ENCODE data around the gene SNCA.

SNCA gene

DNA sequence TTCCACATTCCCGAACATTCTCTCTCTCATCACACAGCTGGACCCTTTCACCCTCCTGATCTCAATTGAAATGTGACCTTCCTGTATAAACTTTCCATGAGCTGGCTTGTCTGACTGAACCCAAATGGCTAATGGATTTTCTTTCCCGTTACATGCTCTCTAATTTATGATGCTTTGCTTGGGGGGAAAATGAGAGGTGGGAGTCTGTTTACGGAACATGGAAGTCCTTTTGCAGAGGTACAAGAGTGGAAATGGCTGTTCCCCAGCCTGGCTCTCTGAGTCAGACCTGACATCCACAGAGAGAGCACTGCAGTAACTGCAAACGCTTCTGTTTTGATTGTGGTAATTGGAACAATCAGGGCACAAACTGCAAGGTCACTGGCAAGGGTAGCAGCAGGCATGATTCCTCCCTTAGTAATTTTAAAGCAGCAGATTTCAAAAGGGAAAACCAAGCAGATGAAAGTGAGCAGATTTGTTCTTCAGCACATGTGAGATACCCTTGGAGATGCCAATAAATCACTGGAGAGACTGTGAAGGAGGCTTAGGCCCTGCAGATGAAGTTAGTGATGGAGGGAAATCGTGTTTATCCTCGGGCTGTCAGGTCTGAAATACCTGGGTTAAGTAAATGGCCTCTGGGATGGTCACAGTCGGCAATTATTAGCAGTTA lies 83.9 kb downstream of the SNCA start:
- DNase-seq = no peak

- DNase-seq = no peak
These were observed 85.5 kb downstream of the SNCA start for GRCh38 chr4:89751416-89751815.

- no peak for DNase-seq
These were observed 90.6 kb downstream of the SNCA start for GRCh38 chr4:89746377-89746776.

- DNase-seq = no peak
These were observed 91.3 kb downstream of the SNCA start for GRCh38 chr4:89745708-89746107.

GRCh38 chr4:89744914-89745313 lies 92.0 kb downstream of the SNCA start:
- DNase-seq = no peak

DNA sequence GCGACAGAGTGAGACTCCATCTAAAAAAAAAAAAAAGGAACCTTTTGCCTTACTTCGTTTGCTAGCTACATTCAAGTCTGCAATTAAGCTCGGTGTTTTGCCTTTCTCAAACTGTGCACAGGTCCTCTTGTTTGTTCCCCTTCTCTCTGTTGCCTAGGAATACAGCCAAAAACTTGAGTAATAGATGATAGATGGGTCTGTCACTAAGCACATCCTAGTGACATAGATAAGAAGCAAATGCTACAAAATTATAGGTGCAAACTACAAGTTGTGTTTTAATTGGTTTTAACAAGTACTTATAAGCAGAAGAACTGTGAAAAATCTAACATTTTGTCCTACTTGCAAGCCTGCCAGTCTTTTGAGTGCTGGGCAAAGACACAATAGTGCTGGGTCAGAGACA lies 95.2 kb downstream of the SNCA start:
- no peak for DNase-seq

DNA sequence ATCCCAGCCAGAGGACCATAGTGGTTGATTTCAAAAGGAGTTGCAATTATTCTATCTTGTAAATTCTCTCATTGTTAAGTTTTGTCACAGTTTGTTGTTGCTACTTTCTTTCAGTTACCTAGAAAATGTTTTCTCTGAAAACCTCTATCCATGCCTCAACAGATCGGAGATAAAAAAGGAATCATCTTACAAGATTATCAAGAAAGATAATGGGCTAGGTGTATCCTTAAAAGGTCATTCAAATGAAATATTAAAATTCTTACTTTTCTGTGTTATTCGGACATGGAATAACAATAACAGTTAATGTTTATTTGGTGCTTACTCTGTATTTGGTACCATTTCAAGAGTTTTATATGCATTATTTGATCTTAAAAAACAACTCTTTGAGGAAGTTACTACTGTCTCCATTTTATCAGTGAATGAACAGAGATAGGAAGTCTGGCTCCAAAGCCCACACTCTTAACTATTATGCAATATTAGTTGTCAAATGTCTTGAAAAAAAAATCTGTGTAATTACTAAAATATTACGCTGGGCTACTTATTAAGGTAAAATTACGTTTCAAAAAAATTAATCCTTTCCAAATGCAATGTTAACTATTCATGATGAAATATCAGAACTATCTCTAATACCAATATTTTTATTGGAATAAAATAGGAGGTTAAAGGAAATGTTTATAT lies 97.5 kb downstream of the SNCA start:
- DNase-seq = no peak

DNA sequence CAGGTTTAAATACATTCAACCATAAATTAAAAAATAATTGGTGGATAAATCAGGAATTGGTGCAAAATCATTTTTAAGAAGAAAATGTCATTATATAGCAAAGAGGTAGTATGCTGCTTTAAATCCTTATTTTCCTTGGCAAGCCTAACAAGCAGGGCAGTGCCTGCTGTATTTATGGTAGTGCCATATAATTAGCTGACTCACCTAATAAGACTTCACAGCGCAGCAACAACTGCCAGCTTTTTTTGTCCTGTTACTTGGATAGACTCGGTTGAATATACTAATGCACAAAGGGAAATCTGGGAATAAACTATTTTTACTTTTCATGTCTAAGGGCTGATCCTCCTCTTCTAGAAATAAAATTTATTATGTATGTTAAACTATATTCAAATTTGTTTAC lies 99.1 kb downstream of the SNCA start:
- no peak for DNase-seq

- no peak for DNase-seq
These were observed 103.0 kb downstream of the SNCA start for GRCh38 chr4:89733946-89734345.

- DNase-seq = no peak
These were observed 109.7 kb downstream of the SNCA start for GRCh38 chr4:89727238-89727637.

- no peak for DNase-seq
These were observed 111.7 kb downstream of the SNCA start for GRCh38 chr4:89725268-89725667.

DNA sequence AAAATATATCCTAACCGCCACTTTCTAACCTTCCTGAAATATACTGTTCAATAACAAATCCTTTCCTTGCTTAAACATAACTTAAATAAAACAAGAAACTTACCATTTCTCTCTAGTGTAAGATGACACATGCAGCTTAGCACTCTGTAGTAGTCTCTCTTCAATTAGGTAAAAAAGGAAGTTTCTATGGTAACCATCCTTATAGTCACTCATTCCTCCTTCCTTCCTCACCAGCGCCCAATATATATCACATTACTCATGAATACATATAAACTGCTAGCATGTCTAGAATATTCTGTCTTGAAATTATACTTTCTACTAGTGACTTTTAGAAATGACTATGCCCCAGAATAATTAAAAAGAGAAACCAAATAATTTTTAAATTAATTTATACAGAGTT lies 112.2 kb downstream of the SNCA start:
- no peak for DNase-seq

DNA sequence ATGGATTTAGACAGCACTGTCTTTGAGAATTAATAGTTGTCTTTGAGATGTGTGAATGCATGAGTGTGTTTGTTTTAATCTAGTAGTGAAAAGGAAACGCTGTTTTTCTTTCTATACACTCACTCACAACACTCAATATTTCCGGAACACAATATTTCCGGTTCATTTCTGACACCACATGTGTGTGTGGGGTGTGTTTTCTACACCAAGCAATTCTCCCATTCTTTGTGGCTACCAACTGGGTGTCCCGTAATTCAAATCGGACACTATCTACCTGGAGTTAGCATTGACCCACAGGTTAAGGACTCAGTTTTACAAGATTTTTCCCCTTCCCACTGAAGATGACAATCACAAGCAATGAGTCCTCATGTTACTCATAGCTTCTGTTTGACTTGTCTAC lies 113.9 kb downstream of the SNCA start:
- DNase-seq = no peak

DNA sequence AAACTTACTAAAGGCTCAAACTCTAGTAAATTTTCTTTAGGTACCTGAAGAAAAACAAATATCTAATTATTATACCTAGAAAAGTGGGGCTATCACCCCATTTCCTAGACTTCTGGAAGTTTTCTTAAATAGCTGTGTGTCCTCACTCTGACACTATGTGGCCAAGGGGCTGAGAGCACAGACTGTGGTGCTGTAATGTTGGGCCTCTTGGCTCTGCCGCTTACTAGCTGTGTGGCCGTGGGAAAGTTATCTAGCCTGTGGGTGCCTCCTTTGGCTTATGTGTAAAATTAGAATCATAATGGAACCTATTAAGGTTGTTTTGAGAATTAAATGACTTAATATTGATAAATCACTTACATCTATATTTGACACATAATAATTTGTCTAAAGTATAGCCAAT lies 114.4 kb downstream of the SNCA start:
- DNase-seq = no peak

- no peak for DNase-seq
These were observed 116.0 kb downstream of the SNCA start for GRCh38 chr4:89720981-89721380.

- no peak for DNase-seq
These were observed 117.3 kb downstream of the SNCA start for GRCh38 chr4:89719536-89720090.

GRCh38 chr4:89716893-89717292 lies 120.1 kb downstream of the SNCA start:
- no peak for DNase-seq

DNA sequence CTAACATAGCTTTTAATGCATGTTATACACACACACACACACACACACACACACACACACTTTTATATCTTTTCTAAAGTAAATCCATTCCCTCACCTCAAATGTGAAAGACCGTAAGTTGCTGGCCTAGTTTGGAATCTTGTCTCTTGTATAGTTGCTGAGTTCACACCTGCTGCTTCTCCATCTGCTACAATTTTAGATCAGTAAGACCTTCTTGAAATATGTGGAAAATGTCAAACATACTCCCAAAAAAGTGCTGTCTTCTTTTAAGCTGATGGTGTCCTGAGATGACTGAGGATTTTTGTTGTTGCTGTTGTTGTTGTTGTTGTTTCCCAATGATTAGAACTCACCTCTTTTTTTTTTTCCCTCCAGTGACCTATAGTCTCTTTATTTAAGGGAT lies 121.3 kb downstream of the SNCA start:
- DNase-seq = no peak

GRCh38 chr4:89712827-89713226 lies 124.1 kb downstream of the SNCA start:
- no peak for DNase-seq

GRCh38 chr4:89712141-89712540 lies 124.8 kb downstream of the SNCA start:
- DNase-seq = no peak

DNA sequence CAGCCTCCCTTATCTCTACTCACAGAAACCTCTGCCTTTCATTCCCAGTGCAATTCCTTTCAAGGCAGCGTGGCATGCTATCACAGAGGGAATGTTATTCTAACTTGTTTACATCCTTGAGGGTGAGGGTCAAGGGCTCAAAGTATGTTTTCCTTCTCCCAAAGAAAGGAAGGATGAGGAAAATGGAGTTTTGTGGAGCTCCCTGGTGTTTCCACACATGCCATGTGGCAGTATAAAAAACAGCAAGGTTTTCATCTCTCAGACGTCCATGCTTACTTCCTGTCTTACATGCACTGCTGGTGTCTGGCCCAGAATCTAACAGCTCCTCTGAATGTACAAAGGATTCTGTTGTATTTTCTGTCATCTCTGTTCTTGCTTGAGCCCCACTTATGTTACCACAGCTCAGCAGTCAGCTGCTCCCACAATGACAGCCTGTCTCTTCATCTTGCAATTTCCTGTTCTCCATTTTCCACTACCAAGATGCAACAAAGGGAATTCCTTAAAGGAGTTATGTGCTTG lies 128.0 kb downstream of the SNCA start:
- no peak for DNase-seq

DNA sequence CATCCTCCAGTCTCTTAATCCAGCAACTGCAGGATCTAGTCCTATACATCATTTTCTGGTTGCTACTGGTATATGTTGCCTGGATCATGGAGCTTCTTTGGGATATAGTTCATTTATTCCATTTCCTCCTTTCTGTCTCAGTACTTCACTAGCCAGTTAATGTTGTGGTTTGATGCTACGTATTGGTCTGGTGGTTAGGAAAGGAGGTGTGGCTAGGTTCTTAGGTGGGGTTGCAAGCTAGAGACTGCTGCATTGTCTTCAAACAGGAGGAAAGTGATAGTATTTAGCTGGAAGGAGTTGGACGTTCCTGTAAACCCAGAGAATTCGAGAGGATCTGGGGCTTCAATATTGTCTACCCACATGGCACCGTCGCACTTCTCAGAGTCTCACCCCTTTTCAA lies 129.5 kb downstream of the SNCA start:
- no peak for DNase-seq

GRCh38 chr4:89704651-89705395 lies 132.1 kb downstream of the SNCA start:
- no peak for DNase-seq

Data from activated CD4-positive, alpha-beta T cell treated with anti-CD3 and anti-CD28 coated beads, Interleukin-10, Interleukin-2, amounts not matched to agents 100 ng/mL and 50 ng/mL, durations not matched to agents 16 hours and 8 hours (primary cell).